Epithelial cell of esophagus (primary cell): ENCODE data around the gene GAA.

Experiments used
- DNase-seq: peaks from one replicate; pipeline ENCODE4 v3.0.0; 2010; ENCODE audit warnings: low read depth
- H3K4me3 ChIP-seq: 2 replicates; pipeline ENCODE4 v1.5.1; 2011; ENCODE audit warnings: mild to moderate bottlenecking, low read length, control low read depth
- TF ChIP-seq, protein P1 (sequence below): IDR thresholded peaks from 2 replicates; pipeline ENCODE4 v1.5.1; 2011; ENCODE audit warnings: low read depth, mild to moderate bottlenecking, low read length, control low read depth, inconsistent platforms; ENCODE audit not compliant: insufficient read depth; ENCODE audit errors: missing control alignments

GAA gene

GRCh38 chr17:80117491-80118401 is 16.4 kb downstream of the GAA start:
- DNase-seq = no peak
- TF ChIP-seq, protein P1, sequence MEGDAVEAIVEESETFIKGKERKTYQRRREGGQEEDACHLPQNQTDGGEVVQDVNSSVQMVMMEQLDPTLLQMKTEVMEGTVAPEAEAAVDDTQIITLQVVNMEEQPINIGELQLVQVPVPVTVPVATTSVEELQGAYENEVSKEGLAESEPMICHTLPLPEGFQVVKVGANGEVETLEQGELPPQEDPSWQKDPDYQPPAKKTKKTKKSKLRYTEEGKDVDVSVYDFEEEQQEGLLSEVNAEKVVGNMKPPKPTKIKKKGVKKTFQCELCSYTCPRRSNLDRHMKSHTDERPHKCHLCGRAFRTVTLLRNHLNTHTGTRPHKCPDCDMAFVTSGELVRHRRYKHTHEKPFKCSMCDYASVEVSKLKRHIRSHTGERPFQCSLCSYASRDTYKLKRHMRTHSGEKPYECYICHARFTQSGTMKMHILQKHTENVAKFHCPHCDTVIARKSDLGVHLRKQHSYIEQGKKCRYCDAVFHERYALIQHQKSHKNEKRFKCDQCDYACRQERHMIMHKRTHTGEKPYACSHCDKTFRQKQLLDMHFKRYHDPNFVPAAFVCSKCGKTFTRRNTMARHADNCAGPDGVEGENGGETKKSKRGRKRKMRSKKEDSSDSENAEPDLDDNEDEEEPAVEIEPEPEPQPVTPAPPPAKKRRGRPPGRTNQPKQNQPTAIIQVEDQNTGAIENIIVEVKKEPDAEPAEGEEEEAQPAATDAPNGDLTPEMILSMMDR = no peak
- no peak overlapping the region for H3K4me3 ChIP-seq

DNA sequence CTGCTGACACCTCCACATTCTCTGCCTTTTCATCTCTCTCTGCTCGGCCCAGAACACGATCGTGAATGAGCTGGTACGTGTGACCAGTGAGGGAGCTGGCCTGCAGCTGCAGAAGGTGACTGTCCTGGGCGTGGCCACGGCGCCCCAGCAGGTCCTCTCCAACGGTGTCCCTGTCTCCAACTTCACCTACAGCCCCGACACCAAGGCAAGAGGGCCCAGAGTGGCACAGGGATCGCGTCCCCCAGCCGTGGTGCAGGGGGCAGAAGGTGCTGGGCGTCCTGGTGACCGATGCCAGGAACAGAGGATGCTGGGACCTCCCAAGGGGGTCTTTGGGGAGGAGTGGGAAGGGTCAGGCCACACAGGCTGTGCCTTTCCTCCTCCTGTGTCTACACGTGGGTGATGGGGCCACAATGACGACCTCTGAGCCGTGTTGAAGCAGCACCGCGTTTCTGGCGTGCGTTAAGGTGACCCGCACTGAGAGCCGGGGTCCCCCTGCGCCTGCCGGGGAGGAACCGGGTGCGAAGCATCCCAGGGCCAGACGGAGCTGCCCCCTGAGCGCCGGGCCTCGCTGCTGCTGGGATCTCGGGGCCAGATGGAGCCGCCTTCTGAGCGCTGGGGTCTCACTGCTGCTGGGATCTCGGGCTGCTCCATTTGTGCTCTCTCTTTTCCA is 17.4 kb downstream of the GAA start:
- TF ChIP-seq, protein P1 = no peak
- DNase-seq = no peak
- no peak overlapping the region for H3K4me3 ChIP-seq

DNA sequence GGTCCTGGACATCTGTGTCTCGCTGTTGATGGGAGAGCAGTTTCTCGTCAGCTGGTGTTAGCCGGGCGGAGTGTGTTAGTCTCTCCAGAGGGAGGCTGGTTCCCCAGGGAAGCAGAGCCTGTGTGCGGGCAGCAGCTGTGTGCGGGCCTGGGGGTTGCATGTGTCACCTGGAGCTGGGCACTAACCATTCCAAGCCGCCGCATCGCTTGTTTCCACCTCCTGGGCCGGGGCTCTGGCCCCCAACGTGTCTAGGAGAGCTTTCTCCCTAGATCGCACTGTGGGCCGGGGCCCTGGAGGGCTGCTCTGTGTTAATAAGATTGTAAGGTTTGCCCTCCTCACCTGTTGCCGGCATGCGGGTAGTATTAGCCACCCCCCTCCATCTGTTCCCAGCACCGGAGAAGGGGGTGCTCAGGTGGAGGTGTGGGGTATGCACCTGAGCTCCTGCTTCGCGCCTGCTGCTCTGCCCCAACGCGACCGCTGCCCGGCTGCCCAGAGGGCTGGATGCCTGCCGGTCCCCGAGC is 17.9 kb downstream of the GAA start:
- no peak for DNase-seq
- H3K4me3 ChIP-seq = no peak overlapping the region
- TF ChIP-seq, protein P1 = no peak

DNA sequence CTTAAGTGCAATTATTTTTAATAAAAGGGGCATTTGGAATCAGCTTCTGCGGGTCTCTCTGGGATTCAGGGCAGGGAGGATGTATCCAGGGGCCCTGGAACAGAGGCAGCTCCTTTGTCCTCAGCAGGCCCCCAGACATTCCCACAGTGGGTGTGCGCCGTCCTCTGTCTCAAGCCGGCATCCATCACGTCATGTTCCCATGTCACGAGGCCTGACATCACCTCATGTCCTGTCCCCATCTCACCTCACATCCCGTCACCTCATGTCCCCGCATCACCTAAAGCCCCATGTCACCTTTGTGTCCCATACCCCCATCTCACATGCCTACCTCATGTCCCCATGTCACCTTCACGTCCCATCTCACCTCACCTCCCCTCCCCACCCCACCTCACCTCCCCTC is 18.5 kb downstream of the GAA start:
- TF ChIP-seq, protein P1 = no peak
- no peak for DNase-seq
- H3K4me3 ChIP-seq = no peak overlapping the region

DNA sequence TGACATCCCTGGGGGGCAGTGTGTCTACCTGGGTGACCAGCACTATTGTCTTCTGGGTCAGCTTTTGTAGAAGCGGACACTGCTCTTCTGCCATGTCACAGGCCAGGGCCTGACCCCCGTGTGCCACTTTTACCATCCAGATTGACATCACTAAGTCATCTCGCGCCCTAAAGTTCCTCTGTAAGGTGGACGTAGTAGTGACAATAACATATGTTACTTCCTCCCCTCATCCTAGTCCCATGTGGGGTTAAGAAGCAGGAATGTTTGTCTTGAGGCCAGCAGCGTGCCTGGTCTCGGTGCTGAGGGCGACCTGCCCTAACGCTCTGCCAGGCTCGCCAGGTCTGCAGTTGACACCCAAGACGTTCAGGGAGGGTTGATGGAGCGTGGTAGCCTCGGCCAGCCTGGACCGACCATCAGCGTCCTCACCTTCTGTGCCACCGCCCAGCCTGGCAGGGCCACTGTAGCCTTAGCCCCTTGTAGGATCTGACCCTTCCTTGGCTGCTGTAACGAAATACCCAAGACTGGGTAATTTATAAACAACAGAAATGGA is 20.7 kb downstream of the GAA start:
- TF ChIP-seq, protein P1 = no peak
- no peak overlapping the region for H3K4me3 ChIP-seq
- no peak for DNase-seq

GRCh38 chr17:80122926-80123505 is 21.6 kb downstream of the GAA start:
- no peak for DNase-seq
- TF ChIP-seq, protein P1 = no peak
- H3K4me3 ChIP-seq = no peak overlapping the region
